M059J (cell line): ENCODE measurements around the gene OR14I1. TPM values are rescaled to one million over a fixed set of nuclear protein-coding genes. Genes with fewer than 3 reads are reported as not detected.

ENCODE experiments used
- DNase-seq: peaks from one replicate; pipeline ENCODE4 v3.0.0-alpha.2; 2012; ENCODE audit warnings: low read depth
- total RNA-seq: library from RNA; depleted of rRNA; stranded (reverse); fragments of >200 nt; shearing (Covaris generic); gene quantifications from 2 replicates; pipeline ENCODE4 v1.2.3, GENCODE V29; 2014; rRNA removed

OR14I1 gene
- total RNA-seq = 0.15 TPM in 1 of 2 replicates, not detected in the other

DNA sequence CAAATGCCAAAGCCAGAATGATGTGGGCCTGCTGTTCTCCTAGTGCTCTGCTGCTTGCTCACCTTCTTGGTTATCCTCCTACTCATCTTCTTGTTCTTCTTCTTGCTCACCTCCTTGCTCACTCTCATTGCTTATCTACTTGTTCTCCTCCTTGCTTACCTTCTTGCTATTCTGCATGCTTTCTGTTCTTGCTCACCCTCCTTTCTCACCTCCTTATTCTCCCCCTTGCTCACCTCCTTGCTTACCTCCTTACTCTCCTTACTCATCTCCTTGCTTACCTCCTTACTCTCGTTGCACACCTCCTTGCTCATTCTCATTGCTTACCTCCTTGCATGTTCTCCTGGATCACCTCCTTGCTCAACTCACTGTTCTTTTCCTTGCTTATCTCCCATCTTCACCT lies at the start of gene OR14I1:
TSS of gene OR14I1 (minus strand) at position 53 of the 400 bp plus-strand sequence.
- no peak for DNase-seq

DNA sequence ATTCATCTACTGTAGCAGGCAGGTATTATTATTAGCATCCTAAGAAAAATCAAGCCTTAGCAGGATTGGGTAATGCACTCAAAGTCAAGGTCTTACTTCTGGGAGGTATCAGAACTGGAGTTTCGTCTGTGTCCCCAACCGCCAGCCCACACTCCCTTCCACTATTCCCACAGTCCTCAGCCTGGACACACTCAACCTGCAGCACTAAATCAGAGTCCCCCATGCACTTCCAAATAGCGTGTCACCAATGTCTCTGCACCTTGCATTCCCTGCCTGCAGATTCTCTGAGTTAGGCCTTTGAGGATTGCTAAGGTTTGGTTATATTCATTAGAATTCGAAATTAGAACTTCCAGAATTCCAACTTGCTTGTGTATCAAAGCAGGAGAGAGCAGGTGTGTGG lies 49.1 kb upstream of the OR14I1 start:
- DNase-seq = no peak

DNA sequence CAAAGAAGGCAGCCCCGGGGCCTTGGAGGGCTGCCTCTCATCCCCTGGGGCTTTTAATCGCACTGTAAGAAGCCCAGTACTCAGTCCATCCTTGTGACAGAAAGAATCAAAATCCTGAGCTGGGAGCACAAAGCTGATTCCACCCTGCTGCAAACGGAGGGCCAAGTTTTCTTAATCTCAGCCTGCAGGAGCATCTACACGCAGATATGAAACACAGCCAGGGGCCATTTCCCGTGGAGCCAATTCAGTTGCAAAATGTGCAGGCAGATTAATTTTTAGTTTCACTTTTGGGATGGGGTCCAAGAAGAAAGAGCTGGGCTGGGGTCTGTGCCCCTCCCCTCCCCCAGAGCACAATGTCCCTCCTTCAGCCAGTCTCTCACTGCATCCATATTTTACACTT lies 48.6 kb upstream of the OR14I1 start:
- no peak for DNase-seq

DNA sequence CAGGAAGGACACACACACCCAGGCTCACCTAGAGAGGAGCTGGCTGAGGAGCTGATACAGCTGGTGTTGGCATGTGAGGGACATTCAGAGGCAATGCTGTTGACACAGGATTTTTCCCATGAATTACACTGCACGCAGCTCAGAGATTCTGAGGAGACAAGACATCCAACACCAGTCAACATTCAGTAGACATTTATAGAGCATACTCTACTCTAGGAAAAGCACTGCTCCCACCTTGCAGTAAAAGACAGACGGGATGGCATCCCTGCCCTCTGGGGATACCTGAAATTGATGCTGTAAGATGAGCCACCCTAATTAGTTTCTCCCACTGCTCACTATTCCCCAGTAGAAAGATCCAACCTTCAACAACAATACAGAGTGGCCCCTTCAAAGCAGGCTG lies 47.9 kb upstream of the OR14I1 start:
- no peak for DNase-seq

DNA sequence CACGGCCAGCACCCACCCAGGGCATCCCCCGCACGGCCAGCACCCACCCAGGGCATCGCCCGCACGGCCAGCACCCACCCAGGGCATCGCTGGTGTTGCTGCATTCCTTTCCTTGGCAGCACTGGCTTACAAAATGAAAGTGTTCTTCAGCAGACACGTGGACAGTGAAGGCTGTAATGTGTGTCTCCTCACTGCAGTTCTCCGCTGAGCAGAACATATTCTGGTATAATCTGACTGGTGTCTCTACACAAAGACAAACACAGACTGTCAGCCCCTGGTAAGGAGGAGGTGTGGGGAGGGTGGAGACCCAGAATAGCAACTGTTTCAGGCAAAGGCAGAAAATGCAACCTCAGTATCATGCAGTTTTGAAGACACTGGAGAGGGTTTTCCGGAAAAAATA lies 45.6 kb upstream of the OR14I1 start:
- DNase-seq = no peak

DNA sequence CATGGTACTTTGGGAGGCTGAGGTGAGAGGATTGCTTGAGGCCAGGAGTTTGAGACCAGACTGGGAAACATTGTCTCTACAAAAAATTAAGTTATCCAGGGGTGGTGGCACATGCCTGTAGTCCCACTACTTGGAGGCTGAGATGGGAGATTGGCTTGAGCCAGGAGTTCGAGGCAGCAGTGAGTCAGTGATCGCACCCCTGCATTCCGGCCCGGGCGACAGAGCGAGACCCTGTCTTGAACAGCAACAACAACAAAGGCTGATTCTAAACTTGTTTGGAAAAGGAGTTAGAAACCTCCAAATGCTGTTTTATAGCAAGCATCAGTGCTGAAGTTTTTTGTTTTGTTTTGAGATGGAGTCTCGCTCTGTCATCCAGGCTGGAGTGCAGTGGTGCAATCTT lies 38.3 kb upstream of the OR14I1 start:
- DNase-seq = no peak

DNA sequence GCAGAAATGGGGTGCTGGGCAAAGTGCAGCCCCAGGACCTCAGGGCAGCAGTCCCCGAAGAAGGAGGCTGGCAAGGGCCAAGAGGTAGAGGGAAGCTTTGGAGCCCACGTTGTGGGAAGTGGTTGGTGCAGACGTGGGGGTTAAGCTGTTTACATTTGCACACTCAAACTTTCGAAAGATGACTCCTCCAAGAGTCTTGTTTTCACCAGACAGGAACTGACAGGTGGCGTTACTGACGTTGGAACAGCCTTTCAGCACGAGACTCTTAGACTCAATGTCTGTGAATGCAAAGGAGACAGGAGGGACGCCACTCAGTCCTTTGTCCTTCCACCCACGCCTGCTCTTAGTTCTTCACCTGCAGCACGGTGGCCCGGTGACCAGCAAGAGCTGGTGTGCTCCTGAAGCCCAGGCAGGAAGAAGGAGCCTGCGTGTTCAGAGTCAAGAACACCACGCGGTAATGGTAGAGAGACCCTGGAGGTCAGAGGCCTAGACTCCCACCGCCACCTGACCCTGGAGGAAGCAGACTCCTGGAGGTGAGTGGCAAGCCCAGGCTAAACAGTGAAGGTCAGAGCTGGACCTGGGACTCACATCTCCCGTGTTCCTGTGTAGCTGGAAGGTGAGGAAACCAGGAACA lies 37.1 kb upstream of the OR14I1 start:
- no peak for DNase-seq

DNA sequence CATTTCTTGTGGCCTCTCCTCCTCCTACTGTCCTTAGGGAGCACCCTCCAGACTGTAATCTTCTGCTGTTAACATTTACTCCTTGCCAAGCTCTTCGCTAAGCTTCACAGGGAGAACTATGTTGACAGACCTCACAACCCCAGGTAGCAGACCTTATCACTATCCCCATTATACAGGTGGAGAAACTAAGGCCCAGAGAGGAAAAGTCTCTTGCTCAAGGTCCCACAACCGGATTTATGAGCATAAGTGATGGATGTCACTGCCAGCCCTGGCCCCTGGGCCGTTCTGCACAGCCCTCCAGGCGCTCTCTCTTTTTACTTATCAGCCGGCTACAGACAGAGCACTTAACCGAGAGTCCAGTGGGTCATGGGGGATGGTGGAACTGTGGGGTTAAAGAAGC lies 34.9 kb upstream of the OR14I1 start:
- DNase-seq = no peak

DNA sequence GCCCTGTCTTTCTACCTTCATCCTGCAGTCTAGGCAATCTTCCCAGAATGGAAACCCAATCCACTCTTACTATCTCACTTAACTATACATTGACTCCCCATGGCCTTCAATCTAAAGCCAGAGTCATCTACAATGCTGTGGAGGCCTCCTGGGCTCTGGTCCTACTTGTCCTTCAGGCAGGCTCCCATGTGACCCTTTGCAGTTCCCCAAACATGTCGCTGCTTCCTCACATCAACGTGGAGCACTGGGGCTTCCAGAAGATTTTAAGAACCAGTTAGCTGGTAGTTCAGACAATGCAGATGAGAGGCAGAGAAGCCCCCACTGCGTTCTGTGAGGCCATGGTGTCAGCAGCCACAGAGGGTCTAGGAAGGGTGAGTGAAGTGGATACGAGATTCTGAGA lies 34.4 kb upstream of the OR14I1 start:
- DNase-seq = no peak

DNA sequence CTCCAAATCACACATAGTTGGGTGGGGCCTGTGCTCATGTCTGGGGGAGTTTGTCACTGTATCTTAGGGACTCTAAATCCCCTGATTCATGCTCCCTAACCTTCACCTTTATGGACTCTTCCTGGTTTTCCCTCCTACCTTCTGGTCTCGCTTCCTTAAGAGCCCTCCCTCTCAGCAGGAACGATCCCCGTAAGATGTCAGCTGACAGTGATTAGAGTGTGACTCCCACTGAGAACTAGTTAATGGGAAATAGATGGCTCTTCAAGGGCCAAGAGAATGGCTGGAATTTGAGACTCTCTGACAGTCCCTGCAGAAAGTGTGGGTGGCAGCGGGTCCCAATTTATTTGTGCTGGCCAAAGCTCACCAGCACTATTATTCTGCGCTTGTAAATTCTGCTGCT lies 31.0 kb upstream of the OR14I1 start:
- DNase-seq = no peak

DNA sequence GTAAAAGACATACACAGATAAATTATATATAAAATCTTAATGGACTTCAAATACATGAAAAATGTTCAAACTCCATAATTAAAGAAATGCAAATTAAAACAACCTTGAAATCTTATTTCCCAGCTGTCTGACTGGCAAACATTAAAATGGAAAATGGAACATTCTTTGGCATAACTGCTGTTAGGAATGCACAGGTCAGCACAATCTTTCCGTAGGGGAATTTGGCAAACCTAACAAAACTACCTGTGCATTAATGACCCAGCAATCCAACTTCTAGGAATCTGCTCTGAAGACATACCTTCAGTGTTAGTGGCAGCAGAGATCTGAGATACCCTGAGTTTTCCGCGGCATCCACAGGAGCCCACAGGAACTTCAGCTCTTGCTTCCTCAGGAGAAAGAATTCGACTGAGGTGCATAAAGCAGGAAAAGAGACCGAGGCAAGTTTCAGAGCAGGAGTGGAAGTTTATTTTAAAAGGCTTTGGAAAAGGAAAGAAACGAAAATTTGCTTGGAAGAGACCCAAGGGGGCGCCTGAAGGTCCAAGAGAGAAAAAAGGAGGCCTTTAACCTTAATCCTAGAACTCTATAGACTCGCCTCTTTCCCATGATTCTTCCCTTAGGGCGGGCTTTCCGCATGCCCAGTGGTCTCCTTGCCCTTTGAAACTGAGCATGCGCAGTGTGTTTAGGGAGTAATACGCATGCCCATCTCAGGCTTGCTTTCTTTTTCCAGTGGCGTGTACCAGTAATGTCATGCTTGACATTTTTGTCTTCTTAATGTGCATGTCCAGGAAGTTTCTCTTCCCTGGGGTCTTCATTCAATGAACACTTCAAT lies 28.2 kb upstream of the OR14I1 start:
- DNase-seq = peak; percentile 91

DNA sequence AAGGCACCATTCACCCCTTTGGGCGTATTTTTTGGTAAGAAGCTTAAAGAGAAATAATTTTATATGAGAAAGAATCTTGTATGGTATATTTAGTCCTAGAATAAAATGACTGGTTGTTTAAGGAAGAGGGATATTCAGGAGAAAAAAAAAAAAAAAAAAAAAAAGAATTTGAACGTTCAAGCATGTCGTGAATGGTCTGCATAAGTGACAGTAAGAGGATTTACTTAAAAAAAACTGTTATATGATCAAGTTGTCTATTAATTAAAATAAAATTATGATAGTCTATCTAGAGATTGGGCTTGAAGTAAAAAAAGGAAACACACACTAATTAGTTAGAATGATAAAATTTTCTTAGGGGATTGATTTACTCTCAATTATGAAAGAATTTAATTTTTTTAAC lies 11.7 kb upstream of the OR14I1 start:
- no peak for DNase-seq

DNA sequence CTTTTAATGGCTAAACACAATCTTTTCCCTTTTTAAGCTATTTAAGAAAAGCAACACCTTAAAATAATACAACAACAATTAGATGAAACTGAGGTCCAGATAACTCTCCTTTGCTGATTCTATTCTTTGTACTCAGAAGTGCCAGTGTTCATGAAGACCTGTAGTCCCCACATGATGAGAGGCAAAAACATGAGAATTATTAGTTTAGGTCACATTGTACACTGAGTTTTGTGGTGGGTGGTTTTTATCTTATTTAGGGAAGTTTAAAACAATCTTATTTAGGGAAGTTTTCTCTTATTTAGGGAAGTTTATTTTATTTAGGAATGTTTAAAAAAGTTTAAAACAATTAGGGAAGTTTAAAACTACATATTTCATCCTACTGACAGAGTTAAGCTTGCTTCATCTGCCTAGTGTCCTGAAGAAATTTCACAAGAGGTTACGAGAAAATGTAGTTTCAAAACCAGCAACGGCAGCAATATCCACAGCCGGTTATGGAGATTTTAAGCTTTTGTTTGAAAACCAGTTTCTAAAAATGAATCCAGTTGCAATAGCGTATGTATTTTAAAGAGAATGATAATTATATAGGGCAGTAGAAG lies 7.8 kb upstream of the OR14I1 start:
- DNase-seq = no peak

DNA sequence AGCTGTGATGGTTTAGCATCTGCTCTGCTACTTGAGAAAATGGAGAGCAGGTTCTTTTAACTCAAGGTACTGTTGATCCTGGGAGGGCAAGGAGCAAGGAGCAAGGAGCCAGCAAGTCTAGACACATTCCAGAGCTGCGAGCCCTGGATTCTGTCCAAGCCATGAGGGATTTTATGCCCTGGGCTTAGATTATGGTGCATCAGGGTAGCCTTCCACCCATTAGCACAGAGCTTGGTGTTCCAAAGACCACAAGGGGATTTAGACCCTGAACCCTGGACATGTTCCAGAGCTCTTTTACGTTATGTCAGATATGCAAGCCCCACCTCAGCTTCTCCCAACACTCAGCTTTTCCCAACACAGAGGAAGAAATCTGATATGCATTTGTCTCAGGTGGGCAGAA lies 2.0 kb upstream of the OR14I1 start:
- peak; percentile 1 for DNase-seq

DNA sequence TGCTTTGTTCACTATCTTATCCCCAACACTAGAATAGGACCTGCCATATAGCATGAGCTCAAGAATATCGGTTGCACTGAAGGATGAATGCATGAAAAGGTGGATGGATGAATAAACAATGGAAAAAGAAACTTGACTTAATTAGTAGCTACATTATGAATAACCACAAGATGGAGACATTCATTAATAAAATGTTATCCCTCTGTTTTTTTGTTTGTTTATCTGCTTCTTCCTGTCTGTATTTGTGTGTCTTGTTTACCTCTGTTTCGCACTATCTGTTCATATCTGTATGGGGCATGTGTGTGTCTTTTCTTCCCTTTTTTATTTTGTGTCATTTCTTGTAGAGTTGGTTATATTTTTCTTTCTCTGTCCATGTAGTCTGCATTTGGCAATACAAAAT lies 1.1 kb upstream of the OR14I1 start:
- no peak for DNase-seq

DNA sequence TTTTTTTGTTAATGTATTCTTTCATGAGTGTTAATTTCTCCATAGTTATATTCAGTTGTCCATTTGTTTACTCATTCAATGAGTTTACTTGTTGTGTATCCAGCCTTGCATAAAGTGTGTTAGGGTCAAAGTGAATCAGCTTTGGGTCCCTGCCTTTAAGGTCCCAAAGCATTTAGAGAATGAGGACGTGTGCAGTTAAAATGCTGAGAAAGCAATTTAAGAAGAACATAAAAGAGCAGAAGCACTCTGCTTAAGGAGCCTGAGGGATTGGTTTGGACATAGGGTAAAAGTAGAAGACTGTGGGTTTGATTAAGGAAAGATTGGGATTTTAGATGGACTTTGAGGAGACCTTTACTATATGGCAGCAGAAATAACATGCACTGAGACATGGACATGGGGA lies 3.5 kb downstream of the OR14I1 start:
- DNase-seq = no peak

DNA sequence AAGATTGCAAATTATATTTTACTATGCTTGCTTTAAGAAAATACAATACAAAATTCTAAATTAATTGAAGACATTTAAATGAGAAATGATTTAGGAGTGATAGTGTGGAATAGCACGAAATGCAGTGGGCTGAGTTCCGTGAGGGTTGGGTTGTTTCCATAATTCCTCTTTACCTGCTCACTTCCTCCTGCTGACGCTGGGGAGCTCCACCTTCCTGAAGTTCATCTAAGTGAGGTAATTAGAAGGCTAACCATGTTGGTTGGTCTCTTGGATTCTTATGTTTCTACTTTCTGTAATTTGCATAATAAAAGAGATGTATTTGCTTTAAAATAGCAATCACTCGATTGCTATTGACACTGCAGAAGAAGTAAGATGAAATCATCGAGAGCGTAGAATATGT lies 4.7 kb downstream of the OR14I1 start:
- no peak for DNase-seq

DNA sequence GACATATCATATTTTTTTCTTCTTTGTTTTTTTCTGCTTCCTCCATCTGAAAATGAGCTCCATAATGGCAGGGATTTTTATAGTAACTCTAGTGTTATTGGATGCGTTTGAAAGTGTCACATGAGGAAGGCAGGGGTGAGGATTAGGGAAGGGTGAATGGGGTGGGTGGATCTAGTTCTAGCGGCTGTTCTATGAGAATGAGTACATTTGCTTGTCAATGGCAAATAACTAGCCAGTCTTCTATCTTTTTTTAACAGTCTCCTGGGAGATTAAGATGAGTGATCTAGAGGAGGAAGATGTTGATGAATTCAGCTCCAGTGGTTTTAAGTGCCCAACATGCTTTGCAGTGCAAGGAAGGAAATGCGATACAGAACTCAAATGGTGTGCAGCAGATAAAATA lies 5.8 kb downstream of the OR14I1 start:
- no peak for DNase-seq

DNA sequence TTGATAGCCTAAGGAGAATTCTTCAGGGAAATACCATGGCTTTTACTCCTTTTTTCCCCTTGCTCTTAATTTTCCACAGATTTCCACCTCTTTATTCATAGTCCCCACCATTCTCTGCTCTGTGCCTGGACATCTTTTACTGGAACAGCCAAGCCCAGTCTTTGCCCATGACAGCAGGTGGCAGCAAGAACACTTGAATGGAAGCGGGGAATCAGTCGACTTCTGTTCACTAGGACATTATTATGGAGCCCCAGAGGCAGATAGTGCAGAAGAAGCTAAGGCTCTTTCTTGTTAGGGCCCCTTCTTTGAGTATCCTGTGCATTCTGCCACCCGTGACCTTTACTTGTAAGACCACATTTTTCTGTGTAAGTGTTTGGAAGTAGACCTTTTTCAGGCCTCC lies 6.3 kb downstream of the OR14I1 start:
- peak; percentile 34 for DNase-seq

DNA sequence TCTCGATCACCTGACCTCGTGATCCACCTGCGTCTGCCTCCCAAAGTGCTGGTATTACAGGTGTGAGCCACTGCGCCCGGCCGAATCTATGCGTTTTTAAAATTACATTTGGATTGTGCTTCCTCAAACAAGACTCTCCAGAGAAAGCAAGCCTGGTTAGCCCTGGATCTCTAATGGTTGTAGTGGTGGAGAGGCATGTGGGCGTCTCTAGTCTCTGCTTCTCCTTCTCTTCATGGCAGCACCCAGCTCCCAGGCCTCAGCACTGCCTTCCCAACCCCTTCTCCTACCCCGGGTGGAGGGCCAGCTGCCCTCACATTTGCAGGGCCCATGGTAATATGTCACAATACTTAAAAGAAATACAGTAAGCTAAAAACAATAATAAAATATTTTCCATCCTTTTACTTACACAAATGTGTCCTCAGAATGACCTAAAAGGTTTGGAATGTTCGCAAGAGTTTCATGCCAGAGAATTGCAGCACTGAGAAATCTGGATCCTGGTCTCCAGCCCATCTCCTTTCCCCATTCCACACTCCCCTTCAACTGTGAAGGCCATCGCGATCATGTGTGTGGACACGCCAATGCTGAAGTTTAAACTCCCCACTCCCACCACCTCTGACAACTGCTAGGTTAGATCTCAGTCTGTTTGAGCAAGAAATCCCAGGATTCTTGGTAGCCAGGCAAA lies 7.0 kb downstream of the OR14I1 start:
- peak; percentile 17 for DNase-seq

DNA sequence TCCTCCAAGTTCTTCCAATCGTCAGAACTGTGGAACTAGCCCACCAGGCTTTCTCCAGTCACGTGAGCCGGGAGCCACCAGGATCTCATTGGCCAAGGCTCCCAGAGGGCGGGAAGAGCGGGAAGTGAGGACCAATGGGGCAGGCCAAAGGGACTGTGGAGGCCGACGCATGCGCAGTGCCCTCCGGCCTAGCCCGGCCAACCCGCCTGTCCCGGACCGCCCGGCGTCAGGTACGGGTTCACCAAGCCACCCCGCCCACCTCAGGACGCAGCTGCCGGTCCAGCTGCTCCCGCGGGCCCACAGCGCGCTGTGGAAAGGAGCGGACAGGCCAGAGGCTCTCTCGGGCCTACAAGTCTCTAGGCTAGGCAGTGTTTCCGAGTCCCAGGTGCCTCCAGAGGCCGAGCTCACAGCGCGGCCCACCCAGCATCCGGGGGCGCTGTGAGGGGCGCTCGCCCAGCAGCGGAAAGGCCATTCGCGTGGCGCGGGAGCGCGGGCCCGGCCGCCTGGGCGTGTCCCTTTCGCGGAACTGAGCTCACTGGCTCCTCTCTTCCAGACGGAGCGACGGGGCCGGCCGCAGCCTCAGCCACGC lies 10.9 kb downstream of the OR14I1 start:
- no peak for DNase-seq
